CD4-positive, alpha-beta T cell (primary cell): ENCODE data around the gene UBP1. TPM values are rescaled to one million over a fixed set of nuclear protein-coding genes. Genes with fewer than 3 reads are reported as not detected.
A peak's percentile ranks its signal among the peaks of the same experiment; 100 is the strongest.

ENCODE experiments used
- ATAC-seq: fragments of 200-7000 bp; cut with Tn5 transposase; one replicate; pipeline ENCODE4 v1.10.0; 2022; ENCODE audit warnings: mild to moderate bottlenecking; ENCODE audit not compliant: poor library complexity
- CTCF ChIA-PET: fragments of 350-600 bp; sonication (Branson Sonifier 250); formaldehyde crosslinking; loops from one replicate; lab custom pipeline; 2021; ENCODE audit warnings: antibody characterized with exemption, inconsistent platforms; lab: Charles Lee
- POLR2A ChIA-PET: fragments of 350-600 bp; sonication (Branson Sonifier 250); formaldehyde crosslinking; loops from one replicate; lab custom pipeline; 2021; ENCODE audit warnings: antibody characterized with exemption, inconsistent platforms; lab: Charles Lee
- DNase-seq, 14 experiments: peaks; one replicate each; pipeline ENCODE4 v3.0.0-alpha.2; 2013 to 2020; ENCODE audit warnings: mixed read lengths in 2 of 14
- H3K27ac ChIP-seq, 2 donors: one replicate each; pipeline versions ENCODE4 v1.5.1 to v1.7.0; 2013; ENCODE audit warnings: low read length in 2 of 2, low read depth in 1 of 2, mild to moderate bottlenecking in 1 of 2
- H3K27me3 ChIP-seq, 2 experiments: 1 replicate in 1 of 2; 2 replicates in 1 of 2; pipeline versions ENCODE4 v1.6.1 to v1.7.0; 2013; ENCODE audit warnings: low read length in 2 of 2, control low read depth in 1 of 2, mild to moderate bottlenecking in 1 of 2, moderate library complexity in 1 of 2; ENCODE audit not compliant: insufficient read depth in 2 of 2, control insufficient read depth in 1 of 2
- H3K36me3 ChIP-seq: one replicate; pipeline ENCODE4 v1.6.1; 2013; ENCODE audit warnings: low read length, control low read depth; ENCODE audit not compliant: insufficient read depth
- H3K4me1 ChIP-seq: one replicate; pipeline ENCODE4 v1.6.1; 2013; ENCODE audit warnings: low read length, control low read depth; ENCODE audit not compliant: insufficient read depth
- H3K4me3 ChIP-seq: one replicate; pipeline ENCODE4 v1.5.1; 2013; ENCODE audit warnings: mild to moderate bottlenecking, low read length, moderate library complexity
- H3K9me3 ChIP-seq, 2 experiments: 1 replicate in 1 of 2; 2 replicates in 1 of 2; pipeline versions ENCODE4 v1.6.1 to v1.7.0; 2013; ENCODE audit warnings: low read length in 2 of 2, mild to moderate bottlenecking in 2 of 2, control low read depth in 1 of 2, moderate library complexity in 1 of 2; ENCODE audit not compliant: control insufficient read depth in 1 of 2, insufficient read depth in 1 of 2
- H3K27ac Mint-ChIP-seq: one replicate; pipeline ENCODE4 v1.8.0; 2020; ENCODE audit warnings: mixed read lengths
- H3K27me3 Mint-ChIP-seq: one replicate; pipeline ENCODE4 v1.8.0; 2021; ENCODE audit warnings: mixed read lengths
- H3K36me3 Mint-ChIP-seq: one replicate; pipeline ENCODE4 v1.8.0; 2021; ENCODE audit warnings: low read depth, mixed read lengths
- H3K4me1 Mint-ChIP-seq: one replicate; pipeline ENCODE4 v1.8.0; 2021; ENCODE audit warnings: low read depth, mixed read lengths
- H3K4me3 Mint-ChIP-seq: one replicate; pipeline ENCODE4 v1.8.0; 2020; ENCODE audit warnings: mild to moderate bottlenecking, mixed read lengths
- H3K9me3 Mint-ChIP-seq: one replicate; pipeline ENCODE4 v1.8.0; 2020; ENCODE audit warnings: mixed read lengths
- CTCF ChIP-seq: fragments of 200-600 bp; IDR thresholded peaks from one replicate; pipeline ENCODE4 v1.8.0; 2022; ENCODE audit warnings: antibody characterized with exemption, mild to moderate bottlenecking
- intact Hi-C, 2 experiments: fragments of 100-400 bp; cut with DNase I in 1 of 2; cut with micrococcal nuclease in 1 of 2; formaldehyde crosslinking; loops; one replicate each; pipeline versions ENCODE4 v1.15.1 to v1.9.0; 2023 to 2025; cut with DNase I, micrococcal nuclease
- total RNA-seq, 174 experiments: library from RNA in 2 of 174; stranded (reverse) in 2 of 174; gene quantifications; one replicate each; pipeline ENCODE4 v1.2.3 and lab custom pipeline; 2021 to 2026

The UBP1 gene
- total RNA-seq, 2 experiments from 2014 or later = 59.5 to 61.6 TPM

- Histone ChIP-seq H3K4me3 (no peak overlapping the region), H3K36me3 (no peaks in the 10 kb centered on the region), H3K27ac (no peak overlapping the region), H3K27me3 (no peaks in the 10 kb centered on the region), H3K9me3 (no peaks in the 10 kb centered on the region), H3K4me1 (peaks cover 5% of the 10 kb centered on the region)
- H3K4me3 Mint-ChIP-seq = no peak overlapping the region
- intact Hi-C loops = loop anchor here in 1 of 2 experiments (10.0 kb wide), 2 partner anchors 337 to 643 kb away; partner anchors contain the start of gene CLASP2
- no peak overlapping the region for H3K27ac Mint-ChIP-seq
- H3K4me1 Mint-ChIP-seq = peaks cover 5% of the 10 kb centered on the region
- no peak for TF ChIP-seq CTCF
- ChIA-PET CTCF (no interaction called here), POLR2A (no interaction called here)
- peaks cover 7% of the 10 kb centered on the region for H3K27me3 Mint-ChIP-seq
- DNase-seq = no peak
- H3K36me3 Mint-ChIP-seq = no peaks in the 10 kb centered on the region
- no peak for ATAC-seq
- no peaks in the 10 kb centered on the region for H3K9me3 Mint-ChIP-seq
Observed at GRCh38 chr3:33377489-33377888, 62.7 kb downstream of the UBP1 start.

GRCh38 chr3:33373082-33373437, 67.1 kb downstream of the UBP1 start:
- H3K36me3 Mint-ChIP-seq = no peaks in the 10 kb centered on the region

More at GRCh38 chr3:33373082-33373437, 67.1 kb downstream of the UBP1 start:
- POLR2A ChIA-PET = interaction anchor here (0.9 to 1.3 kb wide), 4 partner anchors 12 to 426 kb away, joined by 3 to 5 read pairs (median 4); partner anchors contain the start of genes CRTAP and UBP1
- Histone ChIP-seq H3K4me1 (peaks cover 5% of the 10 kb centered on the region), H3K27ac (no peak overlapping the region), H3K9me3 (no peaks in the 10 kb centered on the region), H3K27me3 (no peaks in the 10 kb centered on the region), H3K36me3 (no peaks in the 10 kb centered on the region), H3K4me3 (no peak overlapping the region)
- ATAC-seq = no peak
- Mint-ChIP-seq H3K9me3 (no peaks in the 10 kb centered on the region), H3K27ac (no peak overlapping the region), H3K4me3 (no peak overlapping the region), H3K4me1 (peaks cover 5% of the 10 kb centered on the region), H3K27me3 (peaks cover 16% of the 10 kb centered on the region)
- peak; percentile 33 for TF ChIP-seq CTCF
- DNase-seq = no peak
- intact Hi-C loops = loop anchor here (2.0 to 10.0 kb wide), 5 partner anchors 241 to 638 kb away; partner anchors contain the start of gene CLASP2 (in 1 of the 2)
- CTCF ChIA-PET = interaction anchor here (0.6 to 1.6 kb wide), 8 partner anchors 10 to 448 kb away, joined by 3 to 12 read pairs (median 5); no protein-coding TSS in a partner anchor
